GM12864 (cell line): ENCODE data around the gene RAD18.

Source experiments
- DNase-seq: peaks from one replicate; pipeline ENCODE4 v3.0.0-alpha.2; 2011; ENCODE audit warnings: low read depth
- H3K4me3 ChIP-seq: 2 replicates; pipeline ENCODE4 v1.5.1; 2011; ENCODE audit warnings: mild to moderate bottlenecking, low read depth, low read length, control low read depth
- TF ChIP-seq, protein P1 (sequence below): IDR thresholded peaks from 2 replicates; pipeline ENCODE4 v1.5.1; 2011; ENCODE audit warnings: low read depth, mild to moderate bottlenecking, moderate library complexity, low read length, control low read depth, inconsistent platforms; ENCODE audit errors: missing control alignments

Gene RAD18

DNA sequence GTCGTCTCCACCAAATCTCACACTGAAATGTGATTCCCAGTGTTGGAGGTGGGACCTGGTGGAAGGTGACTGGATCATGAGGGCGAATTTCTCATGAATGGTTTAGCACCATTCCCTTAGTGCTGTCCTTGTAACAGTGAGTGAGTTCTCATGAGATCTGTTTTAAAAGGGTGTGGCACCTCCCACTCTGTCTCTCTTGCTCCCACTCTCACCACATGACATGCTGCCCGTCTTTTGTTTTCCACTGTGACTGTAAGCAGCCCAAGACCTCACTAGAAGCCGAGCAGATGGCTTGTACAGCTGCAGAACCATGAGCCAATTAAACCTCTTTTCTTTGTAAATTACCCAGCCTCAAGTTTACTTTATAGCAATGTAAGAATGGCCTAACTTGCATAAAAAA is 21.2 kb downstream of the RAD18 start:
- DNase-seq = no peak
- TF ChIP-seq, protein P1, sequence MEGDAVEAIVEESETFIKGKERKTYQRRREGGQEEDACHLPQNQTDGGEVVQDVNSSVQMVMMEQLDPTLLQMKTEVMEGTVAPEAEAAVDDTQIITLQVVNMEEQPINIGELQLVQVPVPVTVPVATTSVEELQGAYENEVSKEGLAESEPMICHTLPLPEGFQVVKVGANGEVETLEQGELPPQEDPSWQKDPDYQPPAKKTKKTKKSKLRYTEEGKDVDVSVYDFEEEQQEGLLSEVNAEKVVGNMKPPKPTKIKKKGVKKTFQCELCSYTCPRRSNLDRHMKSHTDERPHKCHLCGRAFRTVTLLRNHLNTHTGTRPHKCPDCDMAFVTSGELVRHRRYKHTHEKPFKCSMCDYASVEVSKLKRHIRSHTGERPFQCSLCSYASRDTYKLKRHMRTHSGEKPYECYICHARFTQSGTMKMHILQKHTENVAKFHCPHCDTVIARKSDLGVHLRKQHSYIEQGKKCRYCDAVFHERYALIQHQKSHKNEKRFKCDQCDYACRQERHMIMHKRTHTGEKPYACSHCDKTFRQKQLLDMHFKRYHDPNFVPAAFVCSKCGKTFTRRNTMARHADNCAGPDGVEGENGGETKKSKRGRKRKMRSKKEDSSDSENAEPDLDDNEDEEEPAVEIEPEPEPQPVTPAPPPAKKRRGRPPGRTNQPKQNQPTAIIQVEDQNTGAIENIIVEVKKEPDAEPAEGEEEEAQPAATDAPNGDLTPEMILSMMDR = no peak
- no peak overlapping the region for H3K4me3 ChIP-seq

DNA sequence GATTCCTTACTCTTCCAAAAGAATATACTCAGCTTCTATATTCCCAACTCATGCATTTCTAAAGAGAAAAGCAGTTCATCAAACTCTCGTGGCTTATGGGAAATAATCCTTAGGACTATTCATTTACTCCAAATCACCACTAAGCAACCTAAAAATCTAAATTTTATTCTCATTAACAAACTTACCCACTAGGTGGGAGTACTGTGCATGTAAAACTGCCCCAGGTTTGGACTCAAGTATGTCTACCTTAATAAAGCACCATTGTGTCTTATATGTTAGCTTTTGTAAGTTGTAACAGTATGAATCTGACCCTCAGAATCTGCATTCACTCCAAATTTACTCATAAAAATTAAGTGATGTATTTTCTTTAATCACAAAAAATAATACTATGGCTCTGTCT is 25.3 kb downstream of the RAD18 start:
- no peak for DNase-seq
- TF ChIP-seq, protein P1 = peak; percentile 23
- no peak overlapping the region for H3K4me3 ChIP-seq

DNA sequence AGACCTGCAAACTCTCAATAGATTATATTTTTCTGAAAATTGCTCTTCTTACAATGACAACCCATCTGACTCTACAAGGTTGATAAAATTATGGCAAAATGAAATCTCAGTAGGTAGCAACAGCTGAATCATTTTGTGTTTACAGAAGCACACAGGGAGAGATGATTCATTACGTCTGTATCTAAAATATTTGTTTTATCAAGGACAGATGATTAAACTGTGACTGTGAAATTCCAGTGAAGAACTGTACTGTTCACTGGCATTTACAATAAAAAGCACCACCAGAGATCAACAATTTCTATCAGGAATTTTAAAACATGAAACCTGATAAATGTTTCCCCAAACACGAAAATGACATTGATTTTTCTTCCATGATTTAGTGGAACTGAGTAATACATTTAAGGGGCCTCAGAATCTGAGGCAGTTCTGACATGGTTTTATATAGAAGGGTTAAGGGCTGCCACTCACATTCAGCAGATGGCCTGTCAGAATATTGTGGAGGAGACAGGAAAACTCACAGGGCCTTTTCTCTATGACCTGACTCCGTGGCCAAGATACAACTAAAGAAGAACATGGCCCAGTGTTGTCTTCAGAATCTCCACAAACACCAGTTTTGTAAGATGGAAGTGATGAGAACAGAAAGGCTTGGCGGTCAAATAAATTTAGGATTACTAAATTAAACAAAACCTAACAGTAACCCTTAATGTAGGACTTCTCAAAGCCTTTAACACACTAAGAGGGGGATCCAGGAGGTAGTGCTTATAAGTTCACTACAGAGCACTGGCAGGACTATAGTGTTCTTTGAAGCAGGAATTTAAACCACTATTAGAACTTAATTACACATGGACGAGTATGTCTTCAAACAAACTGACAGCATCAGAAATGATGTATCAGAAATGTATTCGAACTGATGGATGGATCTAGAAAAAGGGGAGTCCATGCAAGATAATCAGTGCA is 25.9 kb downstream of the RAD18 start:
- no peak overlapping the region for H3K4me3 ChIP-seq
- no peak for DNase-seq
- TF ChIP-seq, protein P1 = no peak

DNA sequence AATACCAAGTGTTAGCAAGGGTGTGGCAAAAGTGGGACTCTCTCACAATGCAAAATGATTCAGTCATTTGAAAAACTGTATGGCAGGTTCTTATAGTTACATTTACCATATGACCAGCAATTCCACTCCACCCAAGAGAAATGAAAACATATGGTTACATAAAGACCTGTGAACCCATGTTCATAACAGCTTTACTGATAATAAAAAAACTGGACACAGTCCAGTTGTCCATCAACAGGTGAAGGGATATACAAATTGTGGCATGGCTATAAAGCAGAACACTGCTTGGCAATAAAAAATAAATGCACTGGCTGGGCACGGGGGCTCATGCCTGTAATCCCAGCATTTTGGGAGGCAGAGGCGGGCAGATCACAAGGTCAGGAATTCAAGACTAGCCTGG is 30.8 kb downstream of the RAD18 start:
- TF ChIP-seq, protein P1 = no peak
- no peak for DNase-seq
- H3K4me3 ChIP-seq = no peak overlapping the region

DNA sequence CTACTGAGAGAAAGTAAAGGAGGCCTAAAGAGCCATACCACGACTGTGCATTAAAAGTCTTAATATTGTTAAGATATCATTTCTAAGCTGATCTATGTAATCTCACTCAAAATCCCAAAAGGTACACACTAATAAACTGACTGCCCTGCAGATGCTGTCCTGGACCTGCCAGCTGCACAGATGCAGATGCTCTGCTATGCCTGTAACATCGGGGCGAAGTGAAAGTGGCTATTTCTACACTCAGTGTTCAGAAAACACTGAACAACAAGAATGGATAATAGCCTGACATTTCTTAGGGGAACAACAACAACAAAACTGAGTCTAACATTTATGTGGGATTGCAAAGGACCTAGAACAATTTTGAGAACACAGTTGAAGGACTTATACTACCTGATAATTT is 31.9 kb downstream of the RAD18 start:
- H3K4me3 ChIP-seq = no peak overlapping the region
- no peak for DNase-seq
- TF ChIP-seq, protein P1 = no peak

DNA sequence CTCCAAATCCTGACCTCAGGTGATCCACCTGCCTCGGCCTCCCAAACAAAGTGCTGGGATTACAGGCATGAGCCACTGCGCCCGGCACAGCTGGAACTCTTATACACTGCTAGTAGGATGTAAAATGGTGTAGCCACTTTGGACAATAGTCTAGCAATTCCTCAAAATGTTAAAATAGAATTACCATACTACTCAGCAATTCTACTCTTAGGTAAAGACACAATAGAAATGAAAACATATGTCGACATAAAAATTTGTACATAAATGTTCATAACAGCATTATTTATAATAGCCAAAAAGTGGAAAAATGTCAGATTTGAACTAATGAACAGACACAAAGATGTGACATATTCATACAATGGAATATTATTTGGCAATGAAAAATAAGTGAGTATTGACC is 33.4 kb downstream of the RAD18 start:
- DNase-seq = no peak
- H3K4me3 ChIP-seq = no peak overlapping the region
- TF ChIP-seq, protein P1 = no peak

DNA sequence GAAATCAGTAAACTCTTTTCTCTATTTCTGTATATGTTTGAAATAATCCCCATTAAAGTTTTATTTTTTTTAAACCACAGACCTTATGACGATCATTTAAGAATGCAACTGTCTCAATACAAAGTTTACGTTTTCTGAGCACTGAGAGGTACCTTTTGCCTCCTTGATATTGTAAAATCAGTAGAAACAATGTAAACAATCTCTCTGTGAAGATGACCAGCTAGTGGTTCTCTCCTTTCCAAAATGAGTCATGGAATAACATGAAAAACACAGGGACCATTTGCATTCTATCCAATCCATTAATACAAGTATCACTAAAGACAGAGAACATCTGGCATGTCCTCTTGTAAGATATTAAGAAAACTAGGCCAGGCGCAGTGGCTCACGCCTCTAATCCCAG is 48.8 kb downstream of the RAD18 start:
- TF ChIP-seq, protein P1 = no peak
- no peak overlapping the region for H3K4me3 ChIP-seq
- no peak for DNase-seq
